GM12872 (cell line): ENCODE measurements around the gene IQCM.

Experiments used
- CTCF ChIP-seq: IDR thresholded peaks from 3 replicates; pipeline ENCODE4 v1.5.1; 2011; ENCODE audit warnings: low read depth, mild to moderate bottlenecking, low read length, moderate library complexity; ENCODE audit not compliant: insufficient read depth

IQCM gene

GRCh38 chr4:149638073-149638472, 177.6 kb downstream of the IQCM start:
- TF ChIP-seq CTCF: no peak

- TF ChIP-seq CTCF: no peak
These were observed 181.3 kb downstream of the IQCM start for GRCh38 chr4:149634368-149634767.

- TF ChIP-seq CTCF: no peak
These were observed 184.0 kb downstream of the IQCM start for GRCh38 chr4:149631629-149632028.

GRCh38 chr4:149630064-149630463, 185.6 kb downstream of the IQCM start:
- no peak for TF ChIP-seq CTCF

- TF ChIP-seq CTCF: no peak
These were observed 209.9 kb downstream of the IQCM start for GRCh38 chr4:149605601-149606378.

GRCh38 chr4:149604827-149605226, 210.8 kb downstream of the IQCM start:
- TF ChIP-seq CTCF: no peak

- no peak for TF ChIP-seq CTCF
These were observed 220.1 kb downstream of the IQCM start for GRCh38 chr4:149595500-149595899.
